ENCODE data around the gene GYPC. TPM values are rescaled to one million over a fixed set of nuclear protein-coding genes. Genes with fewer than 3 reads are reported as not detected.

The GYPC gene
- total RNA-seq, 1 experiment from 2014 or later, result 0.75 TPM

GRCh38 chr2:126653109-126653508, 2.8 kb upstream of the GYPC start:
- intact Hi-C loops (cut with micrococcal nuclease; ENCODE audit: unreplicated experiment), result no loop called here
- no peaks in the 10 kb centered on the region for H3K27me3 ChIP-seq (replicated peaks; ENCODE audit: insufficient read depth, low read depth, low read length, poor library complexity)
- H3K36me3 ChIP-seq (ENCODE audit: insufficient read depth, low read length, poor library complexity, severe bottlenecking), result no peaks in the 10 kb centered on the region
- H3K27ac ChIP-seq (ENCODE audit: low read depth, low read length, poor library complexity, severe bottlenecking), result no peak overlapping the region
- no peak overlapping the region for H3K4me3 ChIP-seq (ENCODE audit: low read depth, low read length, poor library complexity, severe bottlenecking)
- DNase-seq (ENCODE audit: low spot score), result no peak
- no peak for TF ChIP-seq EZH2 (IDR thresholded peaks at IDR 0.05; ENCODE audit: borderline replicate concordance, low read depth, low read length, poor library complexity, severe bottlenecking)
- no peak for TF ChIP-seq CTCF (conservative IDR thresholded peaks at IDR 0.05; ENCODE audit: low read depth, low read length)
- POLR2A ChIA-PET (ENCODE audit: low non-redundant PET), result no interaction called here
- CTCF ChIA-PET, result no interaction called here
- H3K9me3 ChIP-seq (ENCODE audit: low read depth, low read length, poor library complexity, severe bottlenecking), result no peaks in the 10 kb centered on the region
- no TSS peak for BruUV-seq (replicated peaks)
- peaks cover 16% of the 10 kb centered on the region for H3K4me1 ChIP-seq (ENCODE audit: insufficient read depth, low read length, poor library complexity, severe bottlenecking)

GRCh38 chr2:126653761-126654160, 2.2 kb upstream of the GYPC start:
- Histone ChIP-seq H3K4me3 (ENCODE audit: low read depth, low read length, poor library complexity, severe bottlenecking) (no peak overlapping the region), H3K9me3 (ENCODE audit: low read depth, low read length, poor library complexity, severe bottlenecking) (no peaks in the 10 kb centered on the region), H3K27me3 (replicated peaks; ENCODE audit: insufficient read depth, low read depth, low read length, poor library complexity) (no peaks in the 10 kb centered on the region), H3K27ac (ENCODE audit: low read depth, low read length, poor library complexity, severe bottlenecking) (no peak overlapping the region), H3K4me1 (ENCODE audit: insufficient read depth, low read length, poor library complexity, severe bottlenecking) (peaks cover 23% of the 10 kb centered on the region), H3K36me3 (ENCODE audit: insufficient read depth, low read length, poor library complexity, severe bottlenecking) (no peaks in the 10 kb centered on the region)
- intact Hi-C loops (cut with micrococcal nuclease; ENCODE audit: unreplicated experiment), result no loop called here
- TF ChIP-seq EZH2 (IDR thresholded peaks at IDR 0.05; ENCODE audit: borderline replicate concordance, low read depth, low read length, poor library complexity, severe bottlenecking) (no peak), CTCF (conservative IDR thresholded peaks at IDR 0.05; ENCODE audit: low read depth, low read length) (no peak)
- POLR2A ChIA-PET (ENCODE audit: low non-redundant PET), result no interaction called here
- CTCF ChIA-PET, result no interaction called here
- DNase-seq (ENCODE audit: low spot score), result no peak
- BruUV-seq (replicated peaks), result no TSS peak

- Histone ChIP-seq H3K27ac (ENCODE audit: low read depth, low read length, poor library complexity, severe bottlenecking) (no peak overlapping the region), H3K9me3 (ENCODE audit: low read depth, low read length, poor library complexity, severe bottlenecking) (no peaks in the 10 kb centered on the region), H3K4me3 (ENCODE audit: low read depth, low read length, poor library complexity, severe bottlenecking) (no peak overlapping the region), H3K27me3 (replicated peaks; ENCODE audit: insufficient read depth, low read depth, low read length, poor library complexity) (no peaks in the 10 kb centered on the region), H3K4me1 (ENCODE audit: insufficient read depth, low read length, poor library complexity, severe bottlenecking) (peaks cover 25% of the 10 kb centered on the region), H3K36me3 (ENCODE audit: insufficient read depth, low read length, poor library complexity, severe bottlenecking) (no peaks in the 10 kb centered on the region)
- intact Hi-C loops (cut with micrococcal nuclease; ENCODE audit: unreplicated experiment), result no loop called here
- ChIA-PET POLR2A (ENCODE audit: low non-redundant PET) (no interaction called here), CTCF (interaction anchor here (0.6 kb wide), 1 partner anchor 16 kb away, joined by 8 read pairs; no protein-coding TSS in a partner anchor)
- no TSS peak for BruUV-seq (replicated peaks)
- DNase-seq (ENCODE audit: low spot score), result no peak
- no peak for TF ChIP-seq CTCF (conservative IDR thresholded peaks at IDR 0.05; ENCODE audit: low read depth, low read length)
- TF ChIP-seq EZH2 (IDR thresholded peaks at IDR 0.05; ENCODE audit: borderline replicate concordance, low read depth, low read length, poor library complexity, severe bottlenecking), result no peak
Observed at GRCh38 chr2:126655051-126655450, 907 bp upstream of the GYPC start.

All from A673 (cell line).